ENCODE measurements around the gene FBXO38.

GRCh38 chr5:148428848-148429247 lies 45.1 kb downstream of the FBXO38 start:
- TF ChIP-seq CTCF (IDR thresholded peaks at IDR 0.05) (no peak), EP300 (IDR thresholded peaks at IDR 0.05) (no peak)
